Transverse colon (tissue), 4 donors: Measurements from ENCODE around the gene KAT6B.

Experiments
- CTCF ChIP-seq, 5 experiments: fragments of 200-600 bp in 3 of 5; fragments of 450-650 bp in 2 of 5; sonication (generic) in 3 of 5; IDR thresholded peaks; 1 replicate in 2 of 5; 2 replicates in 3 of 5; pipeline ENCODE4 v1.5.1; 2016 to 2017; ENCODE audit warnings: antibody characterized with exemption in 5 of 5, inconsistent platforms in 3 of 5, mild to moderate bottlenecking in 2 of 5, moderate library complexity in 1 of 5
- EP300 ChIP-seq: sonication (generic); formaldehyde crosslinking; IDR thresholded peaks from one replicate; pipeline ENCODE4 v1.6.1; 2017; ENCODE audit warnings: antibody characterized with exemption, low read depth
- POLR2A ChIP-seq: fragments of 450-650 bp; IDR thresholded peaks from one replicate; pipeline ENCODE4 v1.6.1; 2016; ENCODE audit warnings: antibody characterized with exemption, mild to moderate bottlenecking, moderate library complexity
- POLR2AphosphoS5 ChIP-seq, 3 donors: sonication (generic); formaldehyde crosslinking; IDR thresholded peaks; one replicate each; pipeline ENCODE4 v1.6.1; 2016; ENCODE audit warnings: antibody characterized with exemption in 3 of 3

- no peak for TF ChIP-seq CTCF (IDR thresholded peaks at IDR 0.05)
- TF ChIP-seq POLR2AphosphoS5 (IDR thresholded peaks at IDR 0.05), result no peak
- TF ChIP-seq POLR2A, result no peak
- TF ChIP-seq EP300, result no peak
These were observed 66.4 kb downstream of the KAT6B start for GRCh38 chr10:74892839-74893238.
